Astrocyte (in vitro differentiated cells and primary cell): ENCODE data around the gene CA10. TPM values are rescaled to one million over a fixed set of nuclear protein-coding genes. Genes with fewer than 3 reads are reported as not detected.

Source experiments
- DNase-seq: peaks from one replicate; pipeline ENCODE4 v3.0.0-alpha.2; 2010; ENCODE audit warnings: low read depth
- FAIRE-seq: peaks from 2 replicates; lab custom pipeline; 2011; peaks lifted over from hg19 to GRCh38; lab: Jason Lieb, UNC
- H2AFZ ChIP-seq: 2 replicates; pipeline ENCODE4 v1.6.0; 2012; ENCODE audit warnings: low read depth, low read length, inconsistent platforms
- H3K27ac ChIP-seq: 2 replicates; pipeline ENCODE4 v1.5.1; 2011; ENCODE audit warnings: low read depth, low read length, inconsistent platforms
- H3K27me3 ChIP-seq: 2 replicates; pipeline ENCODE4 v1.6.0; 2011; ENCODE audit warnings: low read length, inconsistent platforms; ENCODE audit not compliant: insufficient read depth
- H3K36me3 ChIP-seq: 2 replicates; pipeline ENCODE4 v1.5.1; 2011; ENCODE audit warnings: low read length, inconsistent platforms; ENCODE audit not compliant: insufficient read depth
- H3K4me1 ChIP-seq: 2 replicates; pipeline ENCODE4 v1.5.1; 2011; ENCODE audit warnings: low read length, inconsistent platforms; ENCODE audit not compliant: insufficient read depth
- H3K4me2 ChIP-seq: 2 replicates; pipeline ENCODE4 v1.6.0; 2012; ENCODE audit warnings: low read length, inconsistent platforms
- H3K4me3 ChIP-seq: 2 replicates; pipeline ENCODE4 v1.5.1; 2011; ENCODE audit warnings: low read depth, mild to moderate bottlenecking, low read length, inconsistent platforms; ENCODE audit not compliant: insufficient read depth
- H3K79me2 ChIP-seq: 2 replicates; pipeline ENCODE4 v1.6.0; 2012; ENCODE audit warnings: mild to moderate bottlenecking, low read length, inconsistent platforms; ENCODE audit not compliant: insufficient read depth
- H3K9ac ChIP-seq: 2 replicates; pipeline ENCODE4 v1.6.0; 2012; ENCODE audit warnings: mild to moderate bottlenecking, low read length, inconsistent platforms
- H3K9me3 ChIP-seq: 2 replicates; pipeline ENCODE4 v1.5.1; 2012; ENCODE audit warnings: low read depth, mild to moderate bottlenecking, low read length, inconsistent platforms; ENCODE audit not compliant: insufficient read depth
- H4K20me1 ChIP-seq: 2 replicates; pipeline ENCODE4 v1.6.0; 2012; ENCODE audit warnings: low read length, inconsistent platforms; ENCODE audit not compliant: insufficient read depth
- H3K27ac Mint-ChIP-seq: one replicate; pipeline ENCODE4 v1.8.0; 2021; ENCODE audit warnings: mild to moderate bottlenecking, mixed read lengths; ENCODE audit not compliant: unreplicated experiment
- H3K27me3 Mint-ChIP-seq: one replicate; pipeline ENCODE4 v1.8.0; 2021; ENCODE audit warnings: low read depth, mixed read lengths; ENCODE audit not compliant: unreplicated experiment
- H3K36me3 Mint-ChIP-seq: one replicate; pipeline ENCODE4 v1.8.0; 2021; ENCODE audit warnings: low read depth, mixed read lengths; ENCODE audit not compliant: unreplicated experiment
- H3K4me1 Mint-ChIP-seq: one replicate; pipeline ENCODE4 v1.8.0; 2021; ENCODE audit warnings: low read depth, mixed read lengths; ENCODE audit not compliant: unreplicated experiment
- H3K4me3 Mint-ChIP-seq: one replicate; pipeline ENCODE4 v1.8.0; 2021; ENCODE audit warnings: mild to moderate bottlenecking, moderate library complexity, mixed read lengths; ENCODE audit not compliant: unreplicated experiment
- H3K9me3 Mint-ChIP-seq: one replicate; pipeline ENCODE4 v1.8.0; 2021; ENCODE audit warnings: mild to moderate bottlenecking, mixed read lengths; ENCODE audit not compliant: unreplicated experiment
- CTCF ChIP-seq: IDR thresholded peaks from 2 replicates; pipeline ENCODE4 v1.5.1; 2011; ENCODE audit warnings: low read depth, mild to moderate bottlenecking, inconsistent platforms, low read length, moderate library complexity; ENCODE audit not compliant: insufficient read depth
- EZH2 ChIP-seq: IDR thresholded peaks from 2 replicates; pipeline ENCODE4 v1.6.1; 2012; ENCODE audit warnings: mild to moderate bottlenecking, low read length, inconsistent platforms; ENCODE audit not compliant: insufficient read depth
- total RNA-seq: library from RNA; stranded (reverse); gene quantifications from 2 replicates; pipeline ENCODE4 v1.2.1, GENCODE V29; 2021

The CA10 gene
- total RNA-seq, 1 donor from 2014 or later, result 0.43 TPM

GRCh38 chr17:52124561-52124960, 34.0 kb downstream of the CA10 start:
- H3K27ac Mint-ChIP-seq, result no peak overlapping the region
- H3K36me3 Mint-ChIP-seq, result no peaks in the 10 kb centered on the region
- no peak for TF ChIP-seq EZH2
- no peak for TF ChIP-seq CTCF
- no peaks in the 10 kb centered on the region for H3K9me3 ChIP-seq
- H3K79me2 ChIP-seq, result no peaks in the 10 kb centered on the region
- H3K27ac ChIP-seq, result no peak overlapping the region
- no peak for DNase-seq
- no peaks in the 10 kb centered on the region for H3K27me3 ChIP-seq
- no peaks in the 10 kb centered on the region for H3K27me3 Mint-ChIP-seq
- no peak for FAIRE-seq
- no peak overlapping the region for H3K9ac ChIP-seq
- no peak overlapping the region for H2AFZ ChIP-seq
- H3K4me3 ChIP-seq, result no peak overlapping the region
- H3K4me2 ChIP-seq, result no peak overlapping the region
- no peaks in the 10 kb centered on the region for H3K4me1 ChIP-seq
- H4K20me1 ChIP-seq, result no peaks in the 10 kb centered on the region
- H3K4me1 Mint-ChIP-seq, result peaks cover 8% of the 10 kb centered on the region
- peaks cover 5% of the 10 kb centered on the region for H3K9me3 Mint-ChIP-seq
- H3K4me3 Mint-ChIP-seq, result no peak overlapping the region
- no peaks in the 10 kb centered on the region for H3K36me3 ChIP-seq

GRCh38 chr17:52120465-52120864, 38.0 kb downstream of the CA10 start:
- Histone ChIP-seq H3K27ac (no peak overlapping the region), H3K36me3 (no peaks in the 10 kb centered on the region), H2AFZ (no peak overlapping the region), H3K9ac (no peak overlapping the region), H4K20me1 (no peaks in the 10 kb centered on the region), H3K4me2 (no peak overlapping the region), H3K79me2 (no peaks in the 10 kb centered on the region), H3K9me3 (no peaks in the 10 kb centered on the region), H3K27me3 (no peaks in the 10 kb centered on the region), H3K4me3 (no peak overlapping the region), H3K4me1 (no peaks in the 10 kb centered on the region)
- H3K27me3 Mint-ChIP-seq, result no peaks in the 10 kb centered on the region
- no peaks in the 10 kb centered on the region for H3K36me3 Mint-ChIP-seq
- no peak overlapping the region for H3K4me3 Mint-ChIP-seq
- DNase-seq (no peak), FAIRE-seq (no peak)
- TF ChIP-seq CTCF (no peak), EZH2 (no peak)
- H3K4me1 Mint-ChIP-seq, result no peaks in the 10 kb centered on the region
- no peak overlapping the region for H3K27ac Mint-ChIP-seq
- peaks cover 10% of the 10 kb centered on the region for H3K9me3 Mint-ChIP-seq

GRCh38 chr17:52110923-52111581, 47.5 kb downstream of the CA10 start:
- Histone ChIP-seq H3K79me2 (no peaks in the 10 kb centered on the region), H3K4me1 (no peaks in the 10 kb centered on the region), H3K27ac (no peak overlapping the region), H3K9ac (no peak overlapping the region), H3K36me3 (no peaks in the 10 kb centered on the region), H3K9me3 (no peaks in the 10 kb centered on the region), H3K4me2 (no peak overlapping the region), H2AFZ (no peak overlapping the region), H3K27me3 (no peaks in the 10 kb centered on the region), H3K4me3 (no peak overlapping the region), H4K20me1 (no peaks in the 10 kb centered on the region)
- FAIRE-seq (no peak), DNase-seq (no peak)
- H3K4me3 Mint-ChIP-seq, result no peak overlapping the region
- H3K27ac Mint-ChIP-seq, result no peak overlapping the region
- TF ChIP-seq EZH2 (no peak), CTCF (no peak)
- H3K27me3 Mint-ChIP-seq, result no peaks in the 10 kb centered on the region
- peaks cover under 1% of the 10 kb centered on the region for H3K9me3 Mint-ChIP-seq
- H3K4me1 Mint-ChIP-seq, result no peaks in the 10 kb centered on the region
- no peaks in the 10 kb centered on the region for H3K36me3 Mint-ChIP-seq
